Measurements from ENCODE around the gene ACAT2.
"Not testable (repeated sequence)": the region's sequence is repeated elsewhere in the genome, so short reads cannot be mapped to it uniquely, and the experiment has no call there.

ACAT2 gene

DNA sequence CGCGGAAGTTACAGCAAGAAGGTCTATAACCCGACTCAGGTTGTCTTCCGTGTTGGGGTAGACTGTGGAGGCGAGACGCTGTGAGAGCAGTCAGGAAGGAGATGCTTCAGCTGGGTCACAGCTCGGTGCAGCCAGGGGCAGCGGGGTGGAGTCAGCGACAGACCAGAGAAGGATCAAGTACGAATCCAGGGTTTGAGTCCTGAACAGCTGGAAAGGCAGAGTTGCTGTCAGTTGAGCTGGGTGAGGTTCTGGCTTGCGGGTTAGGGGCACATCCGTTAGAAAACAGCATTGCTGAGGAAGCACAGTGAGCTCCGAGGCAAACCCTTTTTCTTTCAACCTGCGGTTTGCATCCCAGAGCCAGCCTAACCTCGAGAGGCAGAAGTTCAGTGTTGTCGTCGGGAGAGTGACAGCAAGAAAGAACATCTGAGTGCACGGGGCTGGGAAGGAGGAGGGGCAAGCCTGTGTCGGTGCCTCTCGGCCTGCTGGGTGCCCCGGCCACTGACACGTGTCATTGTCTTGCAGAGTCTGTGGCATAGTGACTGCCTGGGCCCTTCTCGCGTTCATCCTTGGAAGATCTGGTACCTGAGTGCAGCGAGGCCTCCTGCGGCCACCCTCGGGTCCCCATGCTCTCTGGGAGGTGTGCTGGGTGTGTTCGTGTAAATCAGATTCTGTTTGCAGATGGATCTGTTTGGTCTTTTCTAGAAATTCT lies 58.2 kb downstream of the ACAT2 start:
- Mint-ChIP-seq H3K27me3 (ENCODE audit: low read depth) (no peaks in the 10 kb centered on the region), H3K4me3 (peak overlapping the region; percentile 77), H3K27ac (peak overlapping the region; percentile 91), H3K4me1 (ENCODE audit: low read depth) (peaks cover 15% of the 10 kb centered on the region), H3K9me3 (no peaks in the 10 kb centered on the region), H3K36me3 (ENCODE audit: low read depth) (no peaks in the 10 kb centered on the region)
- DNase-seq (ENCODE audit: low spot score): peak; percentile 30

GRCh38 chr6:159821122-159821521 lies 59.3 kb downstream of the ACAT2 start:
- no peaks in the 10 kb centered on the region for H3K27me3 Mint-ChIP-seq (ENCODE audit: low read depth)
- H3K9me3 Mint-ChIP-seq: no peaks in the 10 kb centered on the region
- H3K27ac Mint-ChIP-seq: no peak overlapping the region
- no peak for DNase-seq (ENCODE audit: low spot score)
- no peaks in the 10 kb centered on the region for H3K36me3 Mint-ChIP-seq (ENCODE audit: low read depth)
- H3K4me1 Mint-ChIP-seq (ENCODE audit: low read depth): peaks cover 15% of the 10 kb centered on the region
- H3K4me3 Mint-ChIP-seq: no peak overlapping the region

GRCh38 chr6:159821726-159822125 lies 59.9 kb downstream of the ACAT2 start:
- Mint-ChIP-seq H3K27me3 (ENCODE audit: low read depth) (no peaks in the 10 kb centered on the region), H3K4me1 (ENCODE audit: low read depth) (peaks cover 15% of the 10 kb centered on the region), H3K36me3 (ENCODE audit: low read depth) (no peaks in the 10 kb centered on the region), H3K27ac (no peak overlapping the region), H3K4me3 (no peak overlapping the region), H3K9me3 (no peaks in the 10 kb centered on the region)
- DNase-seq (ENCODE audit: low spot score): no peak

GRCh38 chr6:159823953-159824352 lies 62.1 kb downstream of the ACAT2 start:
- no peak for DNase-seq (ENCODE audit: low spot score)
- no peaks in the 10 kb centered on the region for H3K9me3 Mint-ChIP-seq
- H3K27me3 Mint-ChIP-seq (ENCODE audit: low read depth): no peaks in the 10 kb centered on the region
- no peak overlapping the region for H3K27ac Mint-ChIP-seq
- H3K4me3 Mint-ChIP-seq: no peak overlapping the region
- H3K36me3 Mint-ChIP-seq (ENCODE audit: low read depth): no peaks in the 10 kb centered on the region
- peaks cover 15% of the 10 kb centered on the region for H3K4me1 Mint-ChIP-seq (ENCODE audit: low read depth)

DNA sequence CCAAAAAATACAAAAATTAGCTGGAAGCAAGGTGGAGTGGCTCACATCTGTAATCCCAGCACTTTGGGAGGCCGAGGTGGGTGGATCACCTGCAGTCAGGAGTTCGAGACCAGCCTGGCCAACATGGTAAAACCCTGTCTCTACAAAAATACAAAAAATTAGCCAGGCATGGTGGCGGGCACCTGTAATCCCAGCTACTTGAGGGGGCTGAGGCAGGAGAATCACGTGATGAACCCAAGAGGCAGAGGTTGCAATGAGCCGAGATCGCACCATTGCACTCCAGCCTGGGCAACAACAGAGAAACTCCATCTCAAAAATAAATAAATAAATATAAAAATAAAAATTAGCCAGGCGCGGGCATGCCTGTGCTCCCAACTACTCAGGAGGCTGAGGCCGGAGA lies 62.8 kb downstream of the ACAT2 start:
- not testable (repeated sequence) for H3K9me3 Mint-ChIP-seq; H3K27me3 Mint-ChIP-seq (ENCODE audit: low read depth); H3K27ac Mint-ChIP-seq; DNase-seq (ENCODE audit: low spot score); H3K36me3 Mint-ChIP-seq (ENCODE audit: low read depth); H3K4me3 Mint-ChIP-seq
- peaks cover 14% of the 10 kb centered on the region for H3K4me1 Mint-ChIP-seq (ENCODE audit: low read depth)

DNA sequence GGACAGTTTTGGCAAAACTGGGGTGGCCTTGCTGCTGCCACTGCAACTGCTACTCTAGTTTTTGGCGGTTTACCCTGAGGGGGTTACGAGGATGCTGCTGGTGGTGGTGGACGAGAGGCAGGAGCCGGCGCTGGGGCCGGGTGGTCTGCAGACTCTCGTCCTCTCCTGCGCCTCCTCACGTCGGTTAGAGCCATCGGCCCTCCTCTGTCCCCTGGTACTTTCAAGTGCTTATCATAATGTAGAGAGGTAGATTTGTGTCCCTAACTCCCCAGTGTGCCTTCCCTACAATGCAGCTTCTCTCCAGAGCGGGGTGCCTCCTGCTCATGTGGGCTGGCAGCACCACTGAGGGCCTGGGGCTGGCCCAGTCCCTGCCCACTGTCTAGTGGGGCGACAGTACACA lies 64.2 kb downstream of the ACAT2 start:
- Mint-ChIP-seq H3K36me3 (ENCODE audit: low read depth) (no peaks in the 10 kb centered on the region), H3K4me1 (ENCODE audit: low read depth) (peaks cover 5% of the 10 kb centered on the region), H3K27ac (no peak overlapping the region), H3K27me3 (ENCODE audit: low read depth) (peaks cover 9% of the 10 kb centered on the region), H3K9me3 (no peaks in the 10 kb centered on the region), H3K4me3 (no peak overlapping the region)
- DNase-seq (ENCODE audit: low spot score): no peak

DNA sequence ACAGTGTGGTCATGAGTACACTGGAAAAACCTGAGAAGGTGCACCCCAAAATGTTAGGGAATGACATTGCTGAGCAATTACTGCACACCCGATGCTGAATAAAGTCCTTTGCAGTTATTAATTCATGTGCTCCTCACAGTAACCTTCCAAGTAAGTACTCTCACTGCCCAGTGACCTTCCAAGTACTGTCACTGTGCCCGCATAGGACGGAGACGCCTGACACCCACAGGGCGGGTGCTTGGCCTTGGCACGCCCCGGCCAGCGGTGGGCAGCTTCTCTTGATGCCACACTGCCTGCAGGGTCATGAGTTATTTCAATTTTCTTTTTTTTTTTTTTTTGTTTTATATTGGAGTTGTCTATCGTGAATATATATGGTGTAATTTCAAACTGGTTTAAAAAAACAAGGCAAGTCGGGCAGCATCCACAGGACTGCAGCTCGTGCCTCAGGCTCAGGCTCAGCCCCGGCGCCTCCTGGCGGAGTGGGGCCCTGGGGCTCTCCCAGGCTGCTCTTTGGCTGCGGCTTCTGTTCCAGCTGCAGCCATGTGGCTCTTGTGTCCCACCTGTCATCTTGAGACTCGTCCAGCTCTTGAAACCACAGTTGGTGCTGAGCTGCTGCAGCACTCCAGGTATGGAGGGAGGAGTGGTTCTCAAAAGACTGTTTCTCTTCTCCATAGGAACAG lies 65.3 kb downstream of the ACAT2 start:
- H3K36me3 Mint-ChIP-seq (ENCODE audit: low read depth): no peaks in the 10 kb centered on the region
- peaks cover 16% of the 10 kb centered on the region for H3K27me3 Mint-ChIP-seq (ENCODE audit: low read depth)
- H3K9me3 Mint-ChIP-seq: no peaks in the 10 kb centered on the region
- H3K4me3 Mint-ChIP-seq: no peak overlapping the region
- DNase-seq (ENCODE audit: low spot score): no peak
- H3K27ac Mint-ChIP-seq: no peak overlapping the region
- peaks cover 5% of the 10 kb centered on the region for H3K4me1 Mint-ChIP-seq (ENCODE audit: low read depth)

- Mint-ChIP-seq H3K4me3 (no peak overlapping the region), H3K27me3 (ENCODE audit: low read depth) (peaks cover 16% of the 10 kb centered on the region), H3K36me3 (ENCODE audit: low read depth) (no peaks in the 10 kb centered on the region), H3K4me1 (ENCODE audit: low read depth) (peaks cover 5% of the 10 kb centered on the region), H3K27ac (no peak overlapping the region), H3K9me3 (no peaks in the 10 kb centered on the region)
- DNase-seq (ENCODE audit: low spot score): no peak
Observed at GRCh38 chr6:159828074-159828473, 66.2 kb downstream of the ACAT2 start.
